ENCODE measurements around the gene SPARCL1. TPM values are rescaled to one million over a fixed set of nuclear protein-coding genes. Genes with fewer than 3 reads are reported as not detected.

Gene SPARCL1
- total and polyA plus RNA-seq, 2 donors (not counting 1 experiment from before 2014, with no cell fraction given): not detected

- Mint-ChIP-seq H3K9me3 (ENCODE audit: insufficient read depth) (no peaks in the 10 kb centered on the region), H3K4me1 (no peaks in the 10 kb centered on the region), H3K27ac (no peak overlapping the region), H3K27me3 (no peaks in the 10 kb centered on the region), H3K4me3 (no peak overlapping the region)
- no peaks in the 10 kb centered on the region for H3K9me3 ChIP-seq (ENCODE audit: control extremely low read depth in 1 of 3, control insufficient read depth in 2 of 3, insufficient read depth in 1 of 3, low read length in 2 of 3)
- no peak overlapping the region for H3K4me3 ChIP-seq (ENCODE audit: control extremely low read depth in 1 of 5, extremely low read depth in 1 of 5, insufficient read depth in 1 of 5, low read depth in 2 of 5, low read length in 4 of 5)
- no CpG with 5 or more reads among the region's 2 CpGs for WGBS (ENCODE audit: insufficient coverage)
- no peaks in the 10 kb centered on the region for H3K27me3 ChIP-seq (replicated peaks in 1 of 4; ENCODE audit: control extremely low read depth in 1 of 4, control insufficient read depth in 3 of 4, insufficient read depth in 4 of 4, low read length in 3 of 4)
- no peak overlapping the region for H3K27ac ChIP-seq (ENCODE audit: low read length in 2 of 2)
- no peaks in the 10 kb centered on the region for H4K20me1 ChIP-seq (ENCODE audit: control insufficient read depth, insufficient read depth, low read length, poor library complexity, severe bottlenecking)
- H3K9ac ChIP-seq (ENCODE audit: low read length): no peak overlapping the region
- intact Hi-C loops (cut with micrococcal nuclease): no loop called here
- TF ChIP-seq, protein P1, sequence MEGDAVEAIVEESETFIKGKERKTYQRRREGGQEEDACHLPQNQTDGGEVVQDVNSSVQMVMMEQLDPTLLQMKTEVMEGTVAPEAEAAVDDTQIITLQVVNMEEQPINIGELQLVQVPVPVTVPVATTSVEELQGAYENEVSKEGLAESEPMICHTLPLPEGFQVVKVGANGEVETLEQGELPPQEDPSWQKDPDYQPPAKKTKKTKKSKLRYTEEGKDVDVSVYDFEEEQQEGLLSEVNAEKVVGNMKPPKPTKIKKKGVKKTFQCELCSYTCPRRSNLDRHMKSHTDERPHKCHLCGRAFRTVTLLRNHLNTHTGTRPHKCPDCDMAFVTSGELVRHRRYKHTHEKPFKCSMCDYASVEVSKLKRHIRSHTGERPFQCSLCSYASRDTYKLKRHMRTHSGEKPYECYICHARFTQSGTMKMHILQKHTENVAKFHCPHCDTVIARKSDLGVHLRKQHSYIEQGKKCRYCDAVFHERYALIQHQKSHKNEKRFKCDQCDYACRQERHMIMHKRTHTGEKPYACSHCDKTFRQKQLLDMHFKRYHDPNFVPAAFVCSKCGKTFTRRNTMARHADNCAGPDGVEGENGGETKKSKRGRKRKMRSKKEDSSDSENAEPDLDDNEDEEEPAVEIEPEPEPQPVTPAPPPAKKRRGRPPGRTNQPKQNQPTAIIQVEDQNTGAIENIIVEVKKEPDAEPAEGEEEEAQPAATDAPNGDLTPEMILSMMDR (IDR thresholded peaks at IDR 0.05): no peak
- TF ChIP-seq EZH2 (IDR thresholded peaks at IDR 0.05; ENCODE audit: borderline replicate concordance, insufficient read depth, low read depth, low read length, poor library complexity, severe bottlenecking): no peak
- H3K79me2 ChIP-seq (ENCODE audit: control insufficient read depth, insufficient read depth, low read length): no peaks in the 10 kb centered on the region
- ChIA-PET CTCF (interaction anchor here (0.5 kb wide), 1 partner anchor 437 kb away, joined by 3 read pairs; no protein-coding TSS in a partner anchor), POLR2A (no interaction called here)
- ATAC-seq (ENCODE audit: low read depth): no peak
- H3K36me3 ChIP-seq (replicated peaks in 1 of 2; ENCODE audit: control extremely low read depth in 1 of 2, control insufficient read depth in 1 of 2, extremely low read depth in 1 of 2, insufficient read depth in 2 of 2, low read length in 1 of 2): no peaks in the 10 kb centered on the region
- H3K4me2 ChIP-seq (replicated peaks; ENCODE audit: low read depth, low read length, poor library complexity, severe bottlenecking): no peak overlapping the region
- no peak overlapping the region for H2AFZ ChIP-seq (ENCODE audit: insufficient read depth, low read depth, low read length, poor library complexity, severe bottlenecking)
- DNase-seq: no peak
- H3K4me1 ChIP-seq (ENCODE audit: control insufficient read depth in 2 of 2, insufficient read depth in 2 of 2, low read length in 2 of 2): no peaks in the 10 kb centered on the region
Measured at GRCh38 chr4:87566276-87566675, 37.1 kb upstream of the SPARCL1 start.

DNA sequence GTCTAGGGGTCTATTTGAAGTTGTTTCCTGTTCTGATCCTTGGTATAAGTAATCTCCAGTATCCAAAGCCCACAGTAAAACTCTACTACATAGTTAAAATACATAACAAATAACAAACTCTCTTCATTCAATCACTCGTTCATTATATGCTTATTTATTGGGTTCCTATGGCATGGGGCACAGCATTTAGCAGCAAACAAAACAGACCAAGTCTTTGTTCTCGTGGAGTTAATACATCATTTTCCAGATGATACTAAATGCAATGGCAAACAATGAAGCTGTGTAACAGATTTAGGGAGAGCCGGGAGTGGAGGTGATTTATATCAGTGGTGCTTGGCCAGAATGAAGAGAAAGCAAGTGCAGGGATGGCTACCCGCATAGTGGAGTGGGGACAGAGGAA is 36.6 kb upstream of the SPARCL1 start:
- ATAC-seq (ENCODE audit: low read depth) (no peak), DNase-seq (no peak)
- Histone ChIP-seq H3K4me3 (ENCODE audit: control extremely low read depth in 1 of 5, extremely low read depth in 1 of 5, insufficient read depth in 1 of 5, low read depth in 2 of 5, low read length in 4 of 5) (no peak overlapping the region), H3K27ac (ENCODE audit: low read length in 2 of 2) (no peak overlapping the region), H3K4me1 (ENCODE audit: control insufficient read depth in 2 of 2, insufficient read depth in 2 of 2, low read length in 2 of 2) (no peaks in the 10 kb centered on the region), H3K36me3 (replicated peaks in 1 of 2; ENCODE audit: control extremely low read depth in 1 of 2, control insufficient read depth in 1 of 2, extremely low read depth in 1 of 2, insufficient read depth in 2 of 2, low read length in 1 of 2) (no peaks in the 10 kb centered on the region), H3K9me3 (ENCODE audit: control extremely low read depth in 1 of 3, control insufficient read depth in 2 of 3, insufficient read depth in 1 of 3, low read length in 2 of 3) (no peaks in the 10 kb centered on the region), H3K79me2 (ENCODE audit: control insufficient read depth, insufficient read depth, low read length) (no peaks in the 10 kb centered on the region), H4K20me1 (ENCODE audit: control insufficient read depth, insufficient read depth, low read length, poor library complexity, severe bottlenecking) (no peaks in the 10 kb centered on the region), H3K9ac (ENCODE audit: low read length) (no peak overlapping the region), H3K4me2 (replicated peaks; ENCODE audit: low read depth, low read length, poor library complexity, severe bottlenecking) (no peak overlapping the region), H2AFZ (ENCODE audit: insufficient read depth, low read depth, low read length, poor library complexity, severe bottlenecking) (no peak overlapping the region), H3K27me3 (replicated peaks in 1 of 4; ENCODE audit: control extremely low read depth in 1 of 4, control insufficient read depth in 3 of 4, insufficient read depth in 4 of 4, low read length in 3 of 4) (no peaks in the 10 kb centered on the region)
- WGBS (ENCODE audit: insufficient coverage): 96% methylated on average over 3 of the region's 4 CpGs
- POLR2A ChIA-PET: no interaction called here
- H3K4me1 Mint-ChIP-seq: no peaks in the 10 kb centered on the region
- H3K4me3 Mint-ChIP-seq: no peak overlapping the region
- H3K9me3 Mint-ChIP-seq (ENCODE audit: insufficient read depth): no peaks in the 10 kb centered on the region
- intact Hi-C loops (cut with micrococcal nuclease): no loop called here
- no peaks in the 10 kb centered on the region for H3K27me3 Mint-ChIP-seq
- CTCF ChIA-PET: no interaction called here
- TF ChIP-seq, protein P1 (IDR thresholded peaks at IDR 0.05): no peak
- TF ChIP-seq EZH2 (IDR thresholded peaks at IDR 0.05; ENCODE audit: borderline replicate concordance, insufficient read depth, low read depth, low read length, poor library complexity, severe bottlenecking): no peak
- H3K27ac Mint-ChIP-seq: no peak overlapping the region

All from B cell (primary cell).